ENCODE results near the gene SPAG17.

GRCh38 chr1:118081387-118081786 lies 103.6 kb downstream of the SPAG17 start:
- TF ChIP-seq CTCF (IDR thresholded peaks at IDR 0.05 in 2 of 3, conservative IDR thresholded peaks at IDR 0.05 in 1 of 3; ENCODE audit: borderline replicate concordance in 1 of 3, insufficient read depth in 1 of 3, low read depth in 2 of 3, low read length in 2 of 3) (no peak), RAD21 (IDR thresholded peaks at IDR 0.05; ENCODE audit: low read depth) (no peak), POLR2AphosphoS5 (IDR thresholded peaks at IDR 0.05; ENCODE audit: low read depth, low read length) (no peak), SP1 (IDR thresholded peaks at IDR 0.05; ENCODE audit: low read depth) (no peak), POLR2A (IDR thresholded peaks at IDR 0.05; ENCODE audit: borderline replicate concordance, extremely low read depth, insufficient read depth, insufficient read length) (no peak), ELF1 (IDR thresholded peaks at IDR 0.05; ENCODE audit: borderline replicate concordance, low read depth) (no peak), ZFX (IDR thresholded peaks at IDR 0.05) (no peak), EZH2 (IDR thresholded peaks at IDR 0.05) (no peak), SIN3A (IDR thresholded peaks at IDR 0.05; ENCODE audit: low read depth) (no peak)

All from HCT116 (cell line).